ENCODE measurements around the gene UBE2Q1. TPM values are rescaled to one million over a fixed set of nuclear protein-coding genes. Genes with fewer than 3 reads are reported as not detected.

The UBE2Q1 gene
- total and polyA plus RNA-seq, 9 donors = 14.3 to 119 (median 58.5) TPM

DNA sequence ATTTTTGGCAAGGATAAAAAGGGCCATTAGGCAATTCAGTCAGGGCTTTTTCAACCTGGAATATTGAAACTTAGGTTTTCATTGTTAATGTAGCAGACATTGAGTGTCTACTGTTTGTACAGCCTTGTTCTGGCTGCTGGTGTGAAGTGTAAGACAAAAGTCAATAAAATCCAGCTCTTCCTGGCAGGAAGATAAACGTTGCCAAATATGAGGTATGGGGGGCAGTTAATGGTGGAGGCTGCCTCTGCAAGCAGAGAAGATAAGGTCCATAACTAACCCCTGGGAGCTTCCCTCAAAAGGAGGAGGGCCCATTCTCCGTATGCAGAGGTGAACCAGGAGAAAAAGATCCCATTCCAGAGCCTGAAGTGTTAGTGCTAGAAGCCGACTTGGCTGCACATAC lies 36.8 kb downstream of the UBE2Q1 start:
- intact Hi-C loops (cut with DNase I) = no loop called here
- H3K27me3 ChIP-seq = no peaks in the 10 kb centered on the region
- no peak overlapping the region for H3K27ac ChIP-seq
- no peaks in the 10 kb centered on the region for H3K9me3 ChIP-seq
- H3K36me3 ChIP-seq = no peaks in the 10 kb centered on the region
- TF ChIP-seq EP300 (IDR thresholded peaks at IDR 0.05) = no peak
- TF ChIP-seq POLR2A (IDR thresholded peaks at IDR 0.05) = no peak
- TF ChIP-seq, protein P1, sequence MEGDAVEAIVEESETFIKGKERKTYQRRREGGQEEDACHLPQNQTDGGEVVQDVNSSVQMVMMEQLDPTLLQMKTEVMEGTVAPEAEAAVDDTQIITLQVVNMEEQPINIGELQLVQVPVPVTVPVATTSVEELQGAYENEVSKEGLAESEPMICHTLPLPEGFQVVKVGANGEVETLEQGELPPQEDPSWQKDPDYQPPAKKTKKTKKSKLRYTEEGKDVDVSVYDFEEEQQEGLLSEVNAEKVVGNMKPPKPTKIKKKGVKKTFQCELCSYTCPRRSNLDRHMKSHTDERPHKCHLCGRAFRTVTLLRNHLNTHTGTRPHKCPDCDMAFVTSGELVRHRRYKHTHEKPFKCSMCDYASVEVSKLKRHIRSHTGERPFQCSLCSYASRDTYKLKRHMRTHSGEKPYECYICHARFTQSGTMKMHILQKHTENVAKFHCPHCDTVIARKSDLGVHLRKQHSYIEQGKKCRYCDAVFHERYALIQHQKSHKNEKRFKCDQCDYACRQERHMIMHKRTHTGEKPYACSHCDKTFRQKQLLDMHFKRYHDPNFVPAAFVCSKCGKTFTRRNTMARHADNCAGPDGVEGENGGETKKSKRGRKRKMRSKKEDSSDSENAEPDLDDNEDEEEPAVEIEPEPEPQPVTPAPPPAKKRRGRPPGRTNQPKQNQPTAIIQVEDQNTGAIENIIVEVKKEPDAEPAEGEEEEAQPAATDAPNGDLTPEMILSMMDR (IDR thresholded peaks at IDR 0.05) = no peak
- DNase-seq = no peak
- no peak overlapping the region for H3K4me3 ChIP-seq
- WGBS, 3 donors = 48 to 64% (median 55%) methylated on average over 3 of the region's 3 CpGs
- no peaks in the 10 kb centered on the region for H3K4me1 ChIP-seq (ENCODE audit: insufficient read depth)

DNA sequence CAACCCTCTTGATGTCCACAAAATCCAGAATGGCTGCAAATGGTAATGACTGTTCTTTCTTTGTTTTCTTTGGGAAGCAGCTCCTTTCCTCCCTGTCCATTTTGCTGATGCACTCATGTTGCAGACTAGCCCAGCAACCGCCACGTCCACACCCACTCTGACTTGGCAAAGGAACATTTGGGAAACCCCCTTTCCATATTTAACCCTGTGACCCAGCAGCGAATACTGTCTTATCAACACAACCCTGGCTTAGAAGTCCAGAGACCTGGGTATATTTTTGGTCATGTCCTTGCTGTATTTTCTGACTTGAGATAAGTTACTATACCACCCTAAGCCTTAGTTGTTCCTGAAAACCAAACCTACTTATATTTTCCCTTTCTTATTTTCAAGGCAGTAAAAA lies 38.1 kb downstream of the UBE2Q1 start:
- 38 to 48% (median 42%) methylated on average over 3 of the region's 3 CpGs for WGBS, 3 donors
- H3K36me3 ChIP-seq = no peaks in the 10 kb centered on the region
- no peaks in the 10 kb centered on the region for H3K27me3 ChIP-seq
- no peak for DNase-seq
- H3K27ac ChIP-seq = no peak overlapping the region
- H3K9me3 ChIP-seq = no peaks in the 10 kb centered on the region
- no peak overlapping the region for H3K4me3 ChIP-seq
- intact Hi-C loops (cut with DNase I) = no loop called here
- H3K4me1 ChIP-seq (ENCODE audit: insufficient read depth) = no peaks in the 10 kb centered on the region
- TF ChIP-seq, protein P1 (IDR thresholded peaks at IDR 0.05) = no peak
- TF ChIP-seq POLR2A (IDR thresholded peaks at IDR 0.05) (no peak), EP300 (IDR thresholded peaks at IDR 0.05) (no peak)

DNA sequence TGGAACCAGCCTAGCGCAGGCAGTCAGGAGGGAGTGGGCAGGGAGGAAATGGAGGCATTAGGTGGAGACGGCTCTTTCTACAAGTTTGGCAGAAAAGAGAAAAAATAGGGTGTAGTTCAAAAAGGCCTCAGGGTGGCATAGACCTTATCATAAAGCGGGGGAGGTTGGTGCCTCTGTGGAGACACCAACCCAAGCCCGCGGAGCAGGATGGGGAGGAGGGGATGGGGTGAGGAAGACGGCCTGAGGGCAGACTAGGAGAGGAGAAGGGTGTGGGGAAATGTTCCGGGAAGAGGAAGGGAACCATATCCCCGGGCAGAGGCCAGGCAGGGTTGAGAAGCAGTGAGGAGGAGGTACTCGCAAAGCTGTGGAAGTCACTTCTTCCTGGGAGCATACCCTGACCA lies 38.9 kb downstream of the UBE2Q1 start:
- H3K27ac ChIP-seq = no peak overlapping the region
- no peak for DNase-seq
- H3K27me3 ChIP-seq = no peaks in the 10 kb centered on the region
- intact Hi-C loops (cut with DNase I) = no loop called here
- no peaks in the 10 kb centered on the region for H3K4me1 ChIP-seq (ENCODE audit: insufficient read depth)
- no peak overlapping the region for H3K4me3 ChIP-seq
- 66 to 74% (median 69%) methylated on average over 9 of the region's 9 CpGs for WGBS, 3 donors
- H3K36me3 ChIP-seq = no peaks in the 10 kb centered on the region
- TF ChIP-seq, protein P1 (IDR thresholded peaks at IDR 0.05) = no peak
- TF ChIP-seq POLR2A (IDR thresholded peaks at IDR 0.05) = no peak
- no peak for TF ChIP-seq EP300 (IDR thresholded peaks at IDR 0.05)
- H3K9me3 ChIP-seq = no peaks in the 10 kb centered on the region

DNA sequence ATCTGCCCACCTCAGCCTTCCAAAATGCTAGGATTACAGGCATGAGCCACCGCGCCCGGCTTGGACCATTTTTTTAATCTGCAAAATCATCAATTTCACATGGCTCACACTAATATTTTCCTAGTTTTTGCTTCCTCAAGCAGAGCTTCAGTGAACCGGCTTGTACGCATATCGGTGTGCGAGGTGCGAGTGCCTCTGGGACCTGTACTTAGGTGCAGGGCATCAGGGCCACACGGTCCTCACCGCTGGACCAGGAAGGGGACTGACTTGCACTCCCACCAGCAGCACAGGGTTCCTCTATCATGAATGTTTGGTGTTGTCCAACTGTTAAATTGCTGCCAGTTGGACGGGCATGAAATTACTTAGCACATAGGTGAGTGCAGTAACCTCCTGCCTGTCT lies 40.8 kb downstream of the UBE2Q1 start:
- Histone ChIP-seq H3K36me3 (no peaks in the 10 kb centered on the region), H3K9me3 (no peaks in the 10 kb centered on the region), H3K4me3 (no peak overlapping the region), H3K4me1 (ENCODE audit: insufficient read depth) (no peaks in the 10 kb centered on the region), H3K27me3 (no peaks in the 10 kb centered on the region), H3K27ac (no peak overlapping the region)
- 91 to 95% (median 94%) methylated on average over 11 of the region's 11 CpGs for WGBS, 3 donors
- intact Hi-C loops (cut with DNase I) = no loop called here
- no peak for DNase-seq
- TF ChIP-seq, protein P1 (IDR thresholded peaks at IDR 0.05) = no peak
- TF ChIP-seq EP300 (IDR thresholded peaks at IDR 0.05) = no peak
- TF ChIP-seq POLR2A (IDR thresholded peaks at IDR 0.05) = no peak
